Stimulated activated CD4-positive, alpha-beta T cell treated with anti-CD3 and anti-CD28 coated beads, Interleukin-1b, Interleukin-23, amount 100 ng/mL, for 48 hours (primary cell): ENCODE data around the gene GALNT9.
"Not testable (repeated sequence)": the region's sequence is repeated elsewhere in the genome, so short reads cannot be mapped to it uniquely, and the experiment has no call there.

Experiments
- DNase-seq: peaks from one replicate; pipeline ENCODE4 v3.0.0-alpha.2; 2020

GALNT9 gene

GRCh38 chr12:132358241-132359225, 29.1 kb upstream of the GALNT9 start:
- DNase-seq = not testable (repeated sequence)

- DNase-seq = no peak
Measured at GRCh38 chr12:132357623-132358186, 28.3 kb upstream of the GALNT9 start.

GRCh38 chr12:132356691-132357622, 27.6 kb upstream of the GALNT9 start:
- DNase-seq = no peak

- no peak for DNase-seq
Measured at GRCh38 chr12:132355742-132356681, 26.6 kb upstream of the GALNT9 start.

- DNase-seq = no peak
Measured at GRCh38 chr12:132354982-132355680, 25.7 kb upstream of the GALNT9 start.

- no peak for DNase-seq
Measured at GRCh38 chr12:132354211-132354981, 25.0 kb upstream of the GALNT9 start.

- no peak for DNase-seq
Measured at GRCh38 chr12:132353811-132354210, 24.4 kb upstream of the GALNT9 start.

- DNase-seq = no peak
Measured at GRCh38 chr12:132352896-132353800, 23.8 kb upstream of the GALNT9 start.

- DNase-seq = no peak
Measured at GRCh38 chr12:132351751-132352495, 22.5 kb upstream of the GALNT9 start.

- no peak for DNase-seq
Measured at GRCh38 chr12:132349501-132350131, 20.2 kb upstream of the GALNT9 start.

- DNase-seq = no peak
Measured at GRCh38 chr12:132348176-132348575, 18.8 kb upstream of the GALNT9 start.

- DNase-seq = no peak
Measured at GRCh38 chr12:132347176-132347855, 17.9 kb upstream of the GALNT9 start.

- DNase-seq = no peak
Measured at GRCh38 chr12:132346471-132347175, 17.2 kb upstream of the GALNT9 start.

GRCh38 chr12:132345561-132346200, 16.3 kb upstream of the GALNT9 start:
- DNase-seq = no peak

GRCh38 chr12:132345126-132345525, 15.7 kb upstream of the GALNT9 start:
- no peak for DNase-seq

GRCh38 chr12:132344601-132345000, 15.2 kb upstream of the GALNT9 start:
- no peak for DNase-seq
